Measurements from ENCODE around the gene RNF182. TPM values are rescaled to one million over a fixed set of nuclear protein-coding genes. Genes with fewer than 3 reads are reported as not detected.
"Not testable (repeated sequence)": the region's sequence is repeated elsewhere in the genome, so short reads cannot be mapped to it uniquely, and the experiment has no call there.

The RNF182 gene
- total RNA-seq, 1 donor from 2014 or later: 0.19 TPM

- intact Hi-C loops (cut with DNase I): no loop called here
- no peak for DNase-seq (ENCODE audit: low spot score)
Measured at GRCh38 chr6:13946506-13946905, 21.8 kb downstream of the RNF182 start.

DNA sequence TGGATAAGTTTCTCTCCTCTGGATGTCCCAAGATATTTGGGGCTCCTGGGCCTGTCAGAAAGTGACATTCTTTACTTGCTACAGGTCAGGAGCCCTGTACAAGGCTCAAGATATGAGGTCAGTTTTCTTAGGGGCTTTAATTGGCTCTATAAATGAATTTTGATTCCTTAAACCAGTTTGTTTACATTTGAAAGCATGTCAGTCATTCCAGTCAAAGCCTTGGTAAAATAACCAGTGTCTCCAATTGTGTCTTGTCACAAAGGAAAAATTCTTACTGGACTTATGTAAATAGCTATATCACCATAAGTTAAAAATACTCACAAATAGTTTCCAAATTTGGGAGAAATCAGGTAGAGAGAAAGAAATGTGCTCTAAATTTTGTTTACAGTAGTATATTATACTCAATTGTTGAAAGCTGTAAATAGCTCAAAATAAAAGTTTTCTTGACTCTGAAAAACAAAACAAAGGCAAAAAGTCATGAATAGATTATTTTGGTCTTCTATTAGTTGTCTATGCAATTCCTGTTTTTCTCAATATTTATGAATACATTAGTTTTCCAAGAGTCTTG is 22.9 kb downstream of the RNF182 start:
- no peak for DNase-seq (ENCODE audit: low spot score)
- intact Hi-C loops (cut with DNase I): no loop called here

- intact Hi-C loops (cut with DNase I): no loop called here
Measured at GRCh38 chr6:13952101-13952500, 27.3 kb downstream of the RNF182 start.

DNA sequence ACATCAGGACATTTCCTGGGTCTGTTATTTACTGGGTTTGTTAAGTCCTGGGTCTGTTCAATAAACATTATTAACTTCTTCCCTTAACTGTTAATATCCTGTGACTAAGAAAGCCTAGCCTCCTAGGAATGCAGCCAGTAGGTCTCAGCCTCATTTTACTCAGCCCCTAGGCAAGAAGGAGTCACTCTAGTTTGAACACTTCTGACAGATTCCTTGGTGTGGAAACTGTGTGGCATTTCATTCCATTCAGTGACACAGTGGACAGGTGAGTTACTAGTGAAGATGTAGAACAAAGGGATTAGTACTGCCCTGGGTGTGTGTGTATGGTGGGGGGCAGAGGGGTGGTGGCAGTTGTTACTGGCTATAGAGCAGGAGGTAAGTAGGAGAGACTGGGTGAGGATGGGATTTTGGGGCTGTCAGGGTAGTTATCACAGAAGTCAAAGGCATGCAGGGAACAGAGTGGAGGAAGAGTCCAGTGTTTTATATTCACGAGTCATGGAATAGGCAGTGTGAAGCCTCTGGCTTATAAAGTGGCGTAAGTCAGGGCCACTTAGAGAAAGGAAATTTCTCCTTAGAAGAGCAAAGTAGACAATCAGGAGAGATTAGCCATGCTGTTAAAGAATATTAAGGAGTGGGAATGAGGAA is 28.4 kb downstream of the RNF182 start:
- DNase-seq (ENCODE audit: low spot score): no peak
- intact Hi-C loops (cut with DNase I): no loop called here

More at GRCh38 chr6:13952101-13952500, 27.3 kb downstream of the RNF182 start:
- no peak for DNase-seq (ENCODE audit: low spot score)

- DNase-seq (ENCODE audit: low spot score): no peak
- intact Hi-C loops (cut with DNase I): no loop called here
Measured at GRCh38 chr6:13965582-13966127, 40.9 kb downstream of the RNF182 start.

DNA sequence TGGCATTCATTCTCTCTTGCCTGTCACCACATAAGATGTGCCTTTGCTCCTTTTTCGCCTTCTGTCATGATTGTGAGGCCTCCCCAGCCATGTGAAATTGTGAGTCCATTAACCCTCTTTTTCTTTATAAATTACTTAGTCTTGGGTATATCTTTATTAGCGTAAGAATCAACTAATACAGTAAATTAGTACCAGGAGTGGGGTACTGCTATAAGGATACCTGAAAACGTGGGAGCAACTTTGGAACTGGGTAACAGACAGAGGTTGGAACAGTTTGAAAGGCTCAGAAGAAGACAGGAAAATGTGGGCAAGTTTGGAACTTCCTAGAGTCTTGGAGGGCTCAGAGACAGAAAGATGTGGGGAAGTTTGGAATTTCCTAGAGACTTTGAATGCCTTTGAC is 46.6 kb downstream of the RNF182 start:
- DNase-seq (ENCODE audit: low spot score): no peak
- intact Hi-C loops (cut with DNase I): no loop called here

GRCh38 chr6:13972602-13973001 is 47.9 kb downstream of the RNF182 start:
- DNase-seq (ENCODE audit: low spot score); intact Hi-C loops (cut with DNase I): not testable (repeated sequence)

DNA sequence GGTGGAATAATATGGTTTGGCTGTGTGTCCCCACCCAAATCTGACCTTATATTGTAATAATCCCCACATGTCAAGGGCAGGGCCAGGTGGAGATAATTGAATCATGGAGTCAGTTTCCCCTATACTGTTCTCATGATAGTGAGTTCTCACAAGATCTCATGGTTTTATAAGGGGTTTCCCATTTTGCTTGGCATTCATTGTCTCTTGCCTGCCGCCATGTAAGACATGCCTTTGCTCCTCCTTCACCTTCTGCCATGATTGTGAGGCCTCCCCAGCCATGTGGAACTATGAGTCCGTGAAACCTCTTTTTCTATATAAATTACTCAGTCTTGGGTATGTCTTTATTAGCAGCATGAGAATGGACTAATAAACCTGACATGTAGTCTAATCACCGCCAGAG is 48.7 kb downstream of the RNF182 start:
- DNase-seq (ENCODE audit: low spot score); intact Hi-C loops (cut with DNase I): not testable (repeated sequence)

- DNase-seq (ENCODE audit: low spot score): no peak
- intact Hi-C loops (cut with DNase I): no loop called here
Measured at GRCh38 chr6:13978102-13978640, 53.4 kb downstream of the RNF182 start.

GRCh38 chr6:13978787-13979186 is 54.0 kb downstream of the RNF182 start:
- no peak for DNase-seq (ENCODE audit: low spot score)
- intact Hi-C loops (cut with DNase I): no loop called here

- DNase-seq (ENCODE audit: low spot score): no peak
- intact Hi-C loops (cut with DNase I): no loop called here
Measured at GRCh38 chr6:13979284-13980171, 54.8 kb downstream of the RNF182 start.

DNA sequence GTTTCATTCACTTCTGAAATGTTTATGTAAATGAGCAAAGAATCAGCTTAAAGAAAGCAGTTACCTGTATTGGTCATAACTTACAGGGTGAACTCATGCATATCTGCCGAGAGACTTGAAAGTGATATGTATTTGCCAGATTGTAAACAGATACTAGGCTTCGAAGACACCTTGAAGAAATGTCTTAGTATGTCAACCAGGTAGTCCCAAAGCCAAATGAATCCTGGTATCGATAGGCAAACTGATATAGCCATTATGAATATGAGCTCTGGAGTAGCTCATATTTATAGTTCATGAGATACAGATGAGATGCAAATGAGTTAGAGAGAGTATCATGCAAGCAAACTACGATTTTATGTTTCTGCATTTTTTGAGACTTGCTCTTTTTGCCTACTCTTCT is 55.8 kb downstream of the RNF182 start:
- intact Hi-C loops (cut with DNase I): no loop called here
- no peak for DNase-seq (ENCODE audit: low spot score)

- intact Hi-C loops (cut with DNase I): no loop called here
- no peak for DNase-seq (ENCODE audit: low spot score)
Measured at GRCh38 chr6:13985663-13986325, 61.0 kb downstream of the RNF182 start.

DNA sequence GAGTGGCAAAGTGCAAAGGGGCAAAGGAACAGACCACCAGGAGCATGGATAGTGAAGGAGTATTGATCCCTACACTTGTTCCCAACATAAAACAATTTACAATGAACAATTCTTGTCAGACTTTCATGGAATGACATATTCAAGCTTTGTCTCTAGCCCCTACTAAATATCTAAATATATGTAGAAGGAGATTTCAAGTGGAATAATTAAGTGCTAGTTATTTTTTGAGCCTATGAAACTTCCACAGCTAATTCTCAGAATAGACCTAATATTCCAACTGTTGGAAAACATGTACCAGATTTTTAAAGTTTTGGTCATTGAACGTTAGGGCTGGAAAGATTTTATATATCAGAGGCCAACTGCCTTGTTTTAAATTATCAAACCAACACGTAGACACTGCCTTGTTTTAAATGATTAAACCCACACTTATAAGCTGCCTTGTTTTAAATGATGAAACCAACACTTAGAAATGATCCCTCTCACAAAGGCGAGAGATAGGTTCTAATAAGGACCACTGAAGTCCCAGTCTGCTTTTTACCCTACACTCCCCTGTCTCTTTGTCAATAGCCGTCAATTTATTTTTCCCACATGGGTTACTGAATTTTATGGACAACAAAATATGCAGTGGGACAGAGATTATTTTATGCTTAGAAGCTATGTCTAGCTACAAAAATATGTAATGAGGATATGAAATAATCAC is 62.1 kb downstream of the RNF182 start:
- no peak for DNase-seq (ENCODE audit: low spot score)
- intact Hi-C loops (cut with DNase I): no loop called here

DNA sequence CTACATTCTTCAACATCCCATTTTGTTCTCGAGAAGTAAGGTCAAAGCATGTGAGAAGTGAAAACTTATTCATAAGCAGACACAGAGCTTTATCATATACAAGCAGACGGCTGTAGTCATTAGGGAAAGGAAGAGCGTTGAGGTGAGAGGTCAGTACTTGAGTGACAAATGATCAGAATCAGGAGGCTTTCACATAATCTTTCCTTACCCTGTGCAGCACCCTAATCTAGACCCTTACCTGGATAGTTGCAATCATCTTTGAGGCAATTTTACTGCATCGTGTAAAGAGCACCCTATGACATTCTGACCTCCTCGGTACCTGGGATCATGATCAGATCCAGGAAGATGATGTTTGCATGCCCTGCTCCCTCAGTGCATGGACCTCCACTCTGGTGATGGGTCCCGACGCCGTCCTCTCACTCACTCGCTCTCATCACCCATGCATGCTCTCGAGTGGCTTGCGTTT is 62.7 kb downstream of the RNF182 start:
- intact Hi-C loops (cut with DNase I): no loop called here
- no peak for DNase-seq (ENCODE audit: low spot score)

DNA sequence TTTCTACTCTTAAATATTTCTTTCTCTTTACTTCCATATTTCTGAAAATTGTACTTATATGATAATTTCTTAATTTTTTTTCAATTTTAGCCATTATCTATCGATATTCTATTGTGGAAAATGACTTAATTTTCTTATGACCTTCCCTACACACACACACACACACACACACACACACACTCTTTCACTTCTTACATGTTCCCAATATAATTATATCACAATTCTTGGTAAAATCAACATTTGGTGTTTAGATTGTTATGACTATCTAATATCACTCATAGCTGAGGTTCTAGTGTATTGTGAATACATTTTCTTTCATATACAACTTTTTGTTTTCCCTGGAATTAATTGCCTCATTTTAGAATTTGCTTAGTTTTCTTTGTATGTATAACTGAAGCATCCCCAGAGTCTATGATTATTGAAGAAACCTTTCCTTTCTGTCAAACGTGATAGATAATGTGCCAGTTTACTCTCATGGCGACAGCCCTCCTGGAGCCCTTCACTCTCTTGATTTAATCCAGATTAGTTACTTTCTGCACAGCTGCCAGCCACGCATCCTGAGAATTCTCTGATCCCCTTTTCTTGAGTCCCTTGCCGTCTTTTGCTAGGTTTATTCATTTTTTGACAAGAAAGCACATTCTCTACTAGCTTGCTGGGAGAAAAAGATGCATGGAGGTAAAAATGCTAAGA is 63.4 kb downstream of the RNF182 start:
- intact Hi-C loops (cut with DNase I): no loop called here
- no peak for DNase-seq (ENCODE audit: low spot score)

DNA sequence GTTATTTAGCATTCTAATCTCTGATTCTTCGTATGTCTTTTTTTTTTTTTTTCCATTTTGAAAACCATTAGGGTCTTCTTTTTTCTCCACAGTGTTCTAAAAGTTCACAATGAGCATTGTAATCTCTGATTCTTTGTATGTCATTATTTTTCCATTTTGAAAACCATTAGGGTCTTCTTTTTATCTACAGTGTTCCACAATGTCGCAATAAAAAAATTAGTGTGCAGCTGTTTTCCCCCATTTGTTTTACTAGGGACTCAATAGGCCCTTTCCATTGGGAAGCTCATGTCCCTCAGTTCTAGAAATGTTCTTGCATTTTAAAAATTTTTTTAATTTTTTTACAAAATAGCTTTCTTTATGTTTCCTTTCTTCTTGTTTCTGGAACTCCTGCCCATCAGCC is 64.2 kb downstream of the RNF182 start:
- intact Hi-C loops (cut with DNase I): no loop called here
- no peak for DNase-seq (ENCODE audit: low spot score)

DNA sequence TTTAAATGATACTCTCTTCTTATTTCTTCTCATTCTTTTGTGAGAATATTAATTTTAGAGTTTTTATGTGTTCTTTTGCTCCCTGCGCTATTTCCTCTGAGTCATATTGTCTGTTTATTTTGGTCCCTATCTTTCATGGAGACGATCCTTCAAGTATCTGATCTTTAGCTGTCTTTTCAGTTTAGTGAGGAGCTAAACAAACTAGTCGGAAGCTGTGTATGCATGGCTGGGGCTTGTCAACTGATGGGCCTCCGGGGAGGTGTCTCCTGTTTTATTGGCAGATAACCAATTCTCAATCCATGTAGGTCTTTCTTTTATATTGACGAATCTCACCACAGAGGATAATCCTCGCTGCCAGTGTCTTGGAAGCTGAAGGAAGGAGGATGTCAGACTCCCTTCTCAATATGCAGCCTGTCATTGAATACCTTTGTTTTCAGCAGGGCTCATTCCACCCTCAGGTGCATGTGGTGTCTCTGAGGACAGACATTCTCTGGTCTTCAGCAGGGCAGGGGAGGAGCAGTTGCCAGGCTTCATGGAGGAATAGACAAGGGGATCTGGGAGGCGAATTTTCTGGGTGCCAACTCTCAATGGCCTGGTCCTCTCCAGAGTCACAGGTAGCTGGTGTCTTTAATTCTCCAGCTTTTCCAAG is 64.9 kb downstream of the RNF182 start:
- no peak for DNase-seq (ENCODE audit: low spot score)
- intact Hi-C loops (cut with DNase I): no loop called here
